DMS79 treated with DMSO at 0.1 percent for 48 hours (cell line): ENCODE results near the gene TMEM203.

ENCODE experiments used
- DNase-seq: peaks from one replicate; lab custom pipeline; 2025; lab: John Stamatoyannopoulos, UW

The TMEM203 gene

GRCh38 chr9:137198051-137198901, 7.2 kb downstream of the TMEM203 start:
- DNase-seq = no peak

- DNase-seq = peak; percentile 90
These were observed 9.8 kb downstream of the TMEM203 start for GRCh38 chr9:137195525-137196220.

- peak; percentile 89 for DNase-seq
These were observed 10.5 kb downstream of the TMEM203 start for GRCh38 chr9:137194909-137195308.

GRCh38 chr9:137194388-137194787, 11.1 kb downstream of the TMEM203 start:
- DNase-seq = peak; percentile 23

- DNase-seq = no peak
These were observed 11.7 kb downstream of the TMEM203 start for GRCh38 chr9:137193771-137194170.

- no peak for DNase-seq
These were observed 12.6 kb downstream of the TMEM203 start for GRCh38 chr9:137192859-137193258.

GRCh38 chr9:137192448-137192780, 13.0 kb downstream of the TMEM203 start:
- no peak for DNase-seq

GRCh38 chr9:137191691-137192447, 13.6 kb downstream of the TMEM203 start:
- DNase-seq = no peak

- no peak for DNase-seq
These were observed 14.2 kb downstream of the TMEM203 start for GRCh38 chr9:137191245-137191644.

GRCh38 chr9:137190315-137190856, 15.1 kb downstream of the TMEM203 start:
- DNase-seq = no peak

GRCh38 chr9:137189297-137190295, 15.9 kb downstream of the TMEM203 start:
- no peak for DNase-seq

- peak; percentile 85 for DNase-seq
These were observed 16.8 kb downstream of the TMEM203 start, which contains the start of the genes ANAPC2 and SSNA1 for GRCh38 chr9:137188490-137189296. TSS of gene ANAPC2 (minus strand) at chr9:137188560. CDS start at chr9:137188532, 28 bp downstream. TSS of gene SSNA1 (plus strand) at chr9:137188676. CDS start at chr9:137188727, 51 bp downstream.

- DNase-seq = no peak
These were observed 17.4 kb downstream of the TMEM203 start for GRCh38 chr9:137188086-137188489.

GRCh38 chr9:137187386-137187785, 18.1 kb downstream of the TMEM203 start:
- DNase-seq = no peak

- no peak for DNase-seq
These were observed 19.1 kb downstream of the TMEM203 start for GRCh38 chr9:137186385-137186784.

- no peak for DNase-seq
These were observed 19.5 kb downstream of the TMEM203 start for GRCh38 chr9:137185921-137186320.

GRCh38 chr9:137184881-137185660, 20.4 kb downstream of the TMEM203 start:
- DNase-seq = no peak

- no peak for DNase-seq
These were observed 21.4 kb downstream of the TMEM203 start for GRCh38 chr9:137183980-137184595.

- DNase-seq = no peak
These were observed 22.6 kb downstream of the TMEM203 start for GRCh38 chr9:137182836-137183235.
